GM10266 (cell line): Measurements from ENCODE around the gene LCE1D.

Experiments used
- DNase-seq: peaks from one replicate; pipeline ENCODE4 v3.0.0; 2012; ENCODE audit errors: extremely low spot score
- CTCF ChIP-seq: IDR thresholded peaks from 2 replicates; pipeline ENCODE4 v1.5.1; 2012; ENCODE audit warnings: mild to moderate bottlenecking, low read depth; ENCODE audit not compliant: control insufficient read depth, insufficient read depth; ENCODE audit errors: missing control alignments

Gene LCE1D

GRCh38 chr1:152811050-152811449 is 14.5 kb downstream of the LCE1D start:
- no peak for DNase-seq
- TF ChIP-seq CTCF: no peak

GRCh38 chr1:152811671-152812070 is 15.2 kb downstream of the LCE1D start, which contains the start of gene LCE1B:
LCE1B (plus strand) TSS chr1:152811971; CDS start chr1:152812447, 476 bp downstream.
- TF ChIP-seq CTCF: no peak
- no peak for DNase-seq

GRCh38 chr1:152817309-152817708 is 20.8 kb downstream of the LCE1D start:
- no peak for DNase-seq
- no peak for TF ChIP-seq CTCF

DNA sequence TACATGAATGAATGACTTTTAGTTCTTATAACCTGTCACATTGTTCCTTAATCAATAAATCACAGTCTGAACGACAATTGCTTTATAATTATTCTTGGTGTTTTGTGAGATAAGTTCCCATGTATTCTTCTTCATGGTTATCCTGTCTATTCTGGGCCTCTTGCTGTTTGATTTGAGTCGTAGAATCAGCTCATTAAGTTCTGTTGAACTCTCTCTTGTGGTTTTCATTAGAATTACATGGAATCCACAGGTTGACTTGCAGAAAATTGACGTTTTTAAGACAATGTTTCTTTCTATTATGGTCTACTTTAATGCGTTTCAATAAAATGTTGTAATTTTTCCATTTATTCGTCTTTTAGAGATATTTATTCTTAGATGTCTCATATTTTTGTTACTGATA is 26.8 kb downstream of the LCE1D start:
- no peak for TF ChIP-seq CTCF
- DNase-seq: no peak

DNA sequence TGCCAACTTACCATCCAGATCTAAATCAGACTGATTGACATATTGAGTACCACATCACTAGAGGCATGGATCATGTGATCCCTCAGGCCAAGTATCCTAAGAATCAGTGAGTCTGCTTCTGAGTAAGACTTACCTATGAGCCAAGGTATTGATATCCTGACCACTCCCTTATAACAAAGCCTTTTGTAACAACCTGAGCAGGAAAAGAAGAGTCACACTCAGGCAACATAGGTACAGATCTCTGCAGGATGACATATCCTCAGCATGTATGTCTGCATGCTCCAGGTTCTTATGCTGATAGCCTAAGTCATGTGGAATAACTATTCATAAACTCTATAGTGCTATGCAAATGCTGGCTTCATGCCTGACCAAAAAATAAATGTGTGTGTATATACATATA is 28.4 kb downstream of the LCE1D start:
- no peak for TF ChIP-seq CTCF
- DNase-seq: no peak

DNA sequence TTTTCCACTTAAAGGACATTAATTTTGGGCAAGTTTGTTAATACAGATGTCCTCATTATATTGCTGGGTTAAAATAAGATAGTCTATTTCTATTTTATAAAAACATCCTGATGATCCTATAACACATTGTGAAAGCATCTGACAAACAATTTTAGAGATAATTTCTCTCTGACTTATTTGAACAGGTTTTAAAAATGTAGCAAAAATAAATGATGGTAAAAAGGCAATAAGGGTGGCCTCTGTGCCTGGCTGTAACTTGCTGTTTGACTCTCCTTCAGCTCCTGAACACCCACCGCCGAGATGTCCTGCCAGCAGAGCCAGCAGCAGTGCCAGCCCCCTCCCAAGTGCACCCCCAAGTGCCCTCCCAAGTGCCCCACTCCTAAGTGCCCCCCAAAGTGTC is 30.7 kb downstream of the LCE1D start, which contains the start of gene LCE1A:
TSS of gene LCE1A (plus strand) at position 301 of the 400 bp plus-strand sequence. CDS start at position 301, 0 bp downstream.
- TF ChIP-seq CTCF: no peak
- no peak for DNase-seq

- no peak for DNase-seq
- TF ChIP-seq CTCF: no peak
Measured at GRCh38 chr1:152836870-152837269, 40.3 kb downstream of the LCE1D start.
